Activated naive CD4-positive, alpha-beta T cell treated with Interleukin-2 at 50 U/mL for 16 hours (primary cell): ENCODE results near the gene SPINT2.
"Not testable (repeated sequence)": the region's sequence is repeated elsewhere in the genome, so short reads cannot be mapped to it uniquely, and the experiment has no call there.

Experiments
- DNase-seq: peaks from one replicate; pipeline ENCODE4 v3.0.0-alpha.2; 2020

The SPINT2 gene

GRCh38 chr19:38243279-38243673, 21.1 kb upstream of the SPINT2 start:
- DNase-seq = no peak

GRCh38 chr19:38245826-38246498, 18.4 kb upstream of the SPINT2 start:
- DNase-seq = no peak

- DNase-seq = no peak
Measured at GRCh38 chr19:38247126-38247525, 17.2 kb upstream of the SPINT2 start.

- DNase-seq = no peak
Measured at GRCh38 chr19:38247734-38248268, 16.6 kb upstream of the SPINT2 start.

DNA sequence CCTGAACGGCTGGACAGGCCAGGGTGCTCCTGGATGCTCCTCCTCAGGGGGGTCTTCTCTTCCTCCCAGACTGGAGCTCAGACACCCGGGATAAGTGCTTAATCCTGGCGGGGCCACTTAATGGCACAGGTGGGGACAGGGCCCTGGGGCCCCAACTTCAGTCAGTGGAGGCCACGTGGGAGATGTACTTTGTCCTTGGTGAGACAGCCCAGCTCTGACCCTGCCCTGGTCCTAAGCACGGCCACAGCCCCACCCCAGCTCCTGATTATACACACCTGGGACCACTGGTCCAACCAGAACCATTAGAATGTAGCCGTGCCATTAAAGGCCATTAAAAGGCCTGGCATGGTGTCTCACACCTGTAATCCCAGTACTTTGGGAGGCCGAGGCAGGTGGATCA, 16.0 kb upstream of the SPINT2 start:
- DNase-seq = no peak

DNA sequence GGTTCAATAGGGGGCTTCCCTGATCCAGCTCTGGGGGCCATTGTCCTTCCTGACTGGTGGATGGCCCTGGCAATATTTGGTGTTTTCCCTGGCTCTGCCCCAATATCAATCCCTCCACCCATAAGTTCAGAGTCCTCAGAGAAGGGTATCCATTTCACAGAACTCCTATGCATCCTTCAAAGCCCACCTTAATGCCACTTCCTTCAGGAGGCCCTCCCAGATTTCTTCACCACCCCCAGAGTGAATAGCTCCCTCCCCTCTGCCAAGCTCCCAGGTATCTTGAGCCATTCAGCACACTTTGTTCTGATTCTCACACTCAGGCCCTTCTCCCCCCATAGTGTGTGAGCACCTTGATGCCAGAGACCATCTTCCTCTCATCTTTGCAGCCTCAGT, 13.9 kb upstream of the SPINT2 start:
- DNase-seq = no peak

DNA sequence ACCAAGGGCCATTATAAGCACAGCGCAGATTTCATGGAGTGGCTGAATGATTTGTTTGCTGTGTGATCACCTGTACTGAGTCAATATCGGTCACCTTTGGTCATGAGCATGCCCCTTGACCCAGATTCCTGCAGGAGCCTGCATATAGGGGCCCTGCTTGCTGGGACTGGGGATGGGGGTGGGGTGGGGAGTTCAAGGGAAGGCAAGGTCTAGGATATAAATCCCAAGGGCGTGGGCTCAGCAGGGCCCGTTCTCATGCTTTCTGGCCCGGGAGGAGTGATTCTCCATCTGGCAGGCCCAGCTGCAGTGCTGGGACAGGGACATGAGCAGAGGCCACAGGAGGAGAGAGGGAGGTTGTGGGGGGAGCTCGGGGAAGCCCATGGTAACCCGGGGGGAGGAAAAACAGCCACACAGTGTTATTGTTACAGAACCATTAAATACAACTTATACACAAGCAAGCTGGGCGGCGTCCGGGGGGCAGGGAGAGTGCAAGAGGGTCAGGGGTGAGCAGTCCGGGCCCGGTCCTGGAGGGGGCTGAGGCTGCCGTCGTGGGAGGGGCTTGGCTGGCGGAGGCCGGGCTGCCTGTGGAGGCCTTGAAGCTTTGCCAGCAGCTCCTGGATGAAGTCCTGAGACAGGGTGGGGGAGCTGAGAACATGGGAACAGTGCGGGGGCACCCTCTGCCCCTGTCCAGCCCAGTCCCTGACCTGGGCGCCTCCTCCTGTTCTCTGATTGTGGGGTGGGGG, 13.4 kb upstream of the SPINT2 start:
- no peak for DNase-seq

DNA sequence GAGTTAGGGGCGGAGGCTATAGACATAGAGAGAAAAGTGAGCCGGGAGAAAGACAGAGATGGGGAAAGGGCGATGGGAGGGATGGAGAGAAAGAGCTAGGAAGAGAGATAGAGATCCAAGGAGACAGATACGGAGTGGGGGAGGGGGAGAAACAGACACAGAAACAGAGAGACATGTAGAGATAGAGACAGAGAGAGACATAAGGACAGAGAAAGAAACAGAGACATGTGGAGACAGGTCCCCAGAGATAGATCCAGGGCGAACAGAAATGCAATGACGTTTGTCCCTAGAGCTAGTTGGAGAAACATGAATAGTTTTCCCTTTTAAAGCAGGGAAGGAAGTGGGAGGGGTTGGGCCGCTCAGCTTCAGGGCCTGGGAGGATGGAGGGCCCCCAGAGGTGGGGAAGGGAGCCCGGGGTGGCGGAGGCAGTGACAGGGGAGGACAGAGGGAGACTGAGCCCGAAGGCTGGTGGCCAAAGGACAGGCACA, 12.8 kb upstream of the SPINT2 start:
- no peak for DNase-seq

DNA sequence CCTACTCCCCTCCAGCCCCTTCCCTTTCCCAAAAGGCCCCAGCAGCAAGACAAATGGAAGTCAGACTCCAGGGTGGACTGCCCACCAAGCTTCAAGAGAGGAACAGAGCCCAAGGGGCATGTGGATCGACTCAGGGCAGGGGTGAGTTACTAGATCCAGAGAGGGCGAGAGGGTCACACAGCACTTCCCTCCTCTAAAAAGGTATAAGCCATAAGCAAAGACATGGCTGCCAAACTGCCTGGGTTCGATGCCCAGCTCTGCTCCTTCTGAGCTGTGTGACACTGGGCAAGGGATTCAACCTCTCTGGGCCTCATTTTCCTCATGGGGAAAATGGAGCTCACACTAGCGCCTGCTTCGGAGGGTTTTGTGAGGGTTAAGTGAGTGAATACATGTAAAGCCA, 12.0 kb upstream of the SPINT2 start:
- no peak for DNase-seq

- DNase-seq = no peak
Measured at GRCh38 chr19:38252941-38253691, 11.3 kb upstream of the SPINT2 start.

GRCh38 chr19:38253788-38254187, 10.6 kb upstream of the SPINT2 start:
- DNase-seq = no peak

GRCh38 chr19:38255383-38256014, 8.9 kb upstream of the SPINT2 start:
- DNase-seq = no peak

GRCh38 chr19:38261942-38262341, 2.4 kb upstream of the SPINT2 start:
- not testable (repeated sequence) for DNase-seq

- no peak for DNase-seq
Measured at GRCh38 chr19:38262585-38263268, 1.6 kb upstream of the SPINT2 start.

DNA sequence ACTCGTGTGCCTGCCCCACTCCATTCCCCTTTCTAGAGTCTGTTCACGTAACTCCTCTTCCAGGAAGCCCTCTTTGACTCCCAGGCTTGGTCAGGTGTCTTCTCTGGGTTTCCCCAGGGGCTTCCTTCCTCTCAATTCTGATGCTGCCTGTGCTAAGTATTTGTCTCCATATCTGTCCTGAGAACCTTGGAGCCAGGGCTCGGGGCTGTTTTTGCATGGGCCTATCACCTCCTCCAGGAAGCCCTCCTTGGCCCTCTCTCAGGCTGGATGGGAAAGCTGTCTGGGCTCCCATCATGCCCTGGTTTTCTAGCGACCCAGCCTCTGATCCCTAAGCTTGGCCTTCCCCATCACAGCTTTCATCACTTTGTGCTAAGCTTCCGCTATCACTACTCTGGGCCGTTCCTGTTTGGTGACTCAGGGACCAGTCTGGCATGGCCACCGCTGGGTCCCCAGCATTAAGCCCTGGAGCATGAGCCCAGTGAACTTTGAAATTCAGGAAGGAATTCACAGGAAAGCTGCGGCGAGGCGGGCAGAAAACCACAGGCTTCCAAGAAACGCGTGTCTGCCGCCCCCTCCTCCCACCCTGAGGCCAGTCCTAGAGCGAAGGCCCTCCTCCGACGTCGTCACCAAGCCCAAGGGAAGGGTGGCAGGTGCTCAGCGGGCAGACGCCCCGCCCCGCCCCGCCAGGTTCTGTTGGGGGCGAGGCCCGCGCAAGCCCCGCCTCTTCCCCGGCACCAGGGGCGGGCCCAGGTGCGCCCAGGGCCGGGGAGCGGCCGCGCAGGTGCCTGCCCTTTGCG, 486 bp upstream of the SPINT2 start:
- DNase-seq = peak; percentile 68

DNA sequence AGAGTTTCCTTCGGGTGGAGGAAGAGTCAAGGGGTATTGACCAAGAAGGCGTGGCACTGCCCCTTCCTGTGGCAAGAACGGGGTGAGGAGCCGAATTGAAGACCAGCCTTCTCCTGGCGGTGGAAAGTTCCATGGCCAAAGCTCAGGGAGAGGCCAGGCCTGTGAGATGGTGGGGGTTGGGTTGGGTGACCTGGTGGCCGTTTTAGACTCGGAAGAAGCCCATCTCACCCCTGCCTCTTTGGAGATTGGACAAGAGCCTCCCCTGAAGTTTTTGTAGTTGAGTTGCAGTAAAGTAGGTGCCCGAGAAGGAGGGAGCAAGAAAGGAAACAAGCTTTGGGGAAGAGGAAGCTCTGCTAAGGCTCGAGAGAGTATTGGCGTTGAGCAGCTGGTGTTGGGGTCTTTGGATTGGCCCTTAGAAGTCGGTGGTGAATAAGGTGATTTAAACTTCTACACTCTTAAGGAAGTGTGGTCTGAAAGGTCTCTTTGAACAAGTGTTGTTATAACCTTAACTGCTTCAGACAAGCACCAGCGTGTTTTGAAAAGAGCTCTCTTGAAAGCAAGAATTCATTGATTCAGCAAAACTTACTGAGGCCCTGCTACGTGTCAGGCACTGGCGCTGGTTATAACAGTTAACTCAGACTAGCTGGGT, 964 bp downstream of the SPINT2 start:
- DNase-seq = no peak

GRCh38 chr19:38265921-38266429, 1.6 kb downstream of the SPINT2 start:
- no peak for DNase-seq

DNA sequence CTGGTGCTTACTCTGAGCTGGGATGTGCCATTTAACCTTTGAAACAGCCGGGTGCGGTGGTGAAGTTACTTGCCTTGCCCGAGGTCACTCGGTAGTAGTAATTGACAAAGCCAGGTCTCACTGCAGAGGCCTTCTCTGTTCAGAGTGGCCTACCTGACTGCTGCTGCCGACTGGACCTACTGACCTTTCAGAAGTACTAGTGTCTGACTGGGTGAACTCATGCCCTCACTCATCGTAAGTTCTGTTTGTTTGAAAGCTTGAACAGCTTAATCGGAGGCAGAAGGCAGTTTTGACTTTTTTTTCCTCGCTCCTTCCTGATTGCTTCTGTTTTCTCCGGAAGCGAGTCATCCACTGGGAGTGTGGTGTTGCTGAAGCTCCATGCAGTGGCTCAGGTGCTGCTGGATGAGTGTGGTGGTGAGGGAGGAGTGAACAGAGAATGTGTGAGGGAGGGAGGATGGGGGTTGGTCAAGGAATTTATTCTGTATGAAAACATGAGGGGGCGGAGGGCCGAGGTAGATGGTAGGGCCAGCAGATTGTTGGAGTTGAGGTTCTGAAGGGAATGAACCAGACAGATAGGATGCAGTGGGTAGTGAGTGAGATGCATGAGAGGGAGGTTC, 2.7 kb downstream of the SPINT2 start:
- DNase-seq = no peak

GRCh38 chr19:38267761-38268483, 3.5 kb downstream of the SPINT2 start:
- no peak for DNase-seq

GRCh38 chr19:38268539-38268938, 4.2 kb downstream of the SPINT2 start:
- no peak for DNase-seq
